HEK293 (cell line): ENCODE data around the gene NCOA7.
A peak's percentile ranks its signal among the peaks of the same experiment; 100 is the strongest.

Experiments
- HOXA7 ChIP-seq: sonication (generic); formaldehyde crosslinking; IDR thresholded peaks from 2 replicates; pipeline ENCODE4 v1.8.1; 2022; ENCODE audit warnings: missing genetic modification reagents, borderline replicate concordance
- KLF7 ChIP-seq: fragments of 450-650 bp; formaldehyde crosslinking; IDR thresholded peaks from 2 replicates; pipeline ENCODE4 v1.5.1; 2016; ENCODE audit warnings: missing biosample characterization, missing genetic modification characterization, borderline replicate concordance
- KLF8 ChIP-seq: fragments of 450-650 bp; formaldehyde crosslinking; IDR thresholded peaks from 2 replicates; pipeline ENCODE4 v1.5.1; 2016; ENCODE audit warnings: missing biosample characterization, missing genetic modification characterization
- ZBTB1 ChIP-seq: fragments of 450-650 bp; formaldehyde crosslinking; IDR thresholded peaks from 2 replicates; pipeline ENCODE4 v1.5.1; 2016; ENCODE audit warnings: missing biosample characterization, missing genetic modification characterization
- ZFP69B ChIP-seq: fragments of 450-650 bp; formaldehyde crosslinking; IDR thresholded peaks from 2 replicates; pipeline ENCODE4 v1.5.1; 2016; ENCODE audit warnings: missing biosample characterization, missing genetic modification characterization
- ZNF138 ChIP-seq: fragments of 450-650 bp; formaldehyde crosslinking; IDR thresholded peaks from 2 replicates; pipeline ENCODE4 v1.5.1; 2016; ENCODE audit warnings: missing biosample characterization, missing genetic modification characterization, borderline replicate concordance
- ZNF175 ChIP-seq: fragments of 450-650 bp; formaldehyde crosslinking; IDR thresholded peaks from 2 replicates; pipeline ENCODE4 v1.5.1; 2016; ENCODE audit warnings: missing biosample characterization, missing genetic modification characterization
- ZNF2 ChIP-seq: fragments of 450-650 bp; formaldehyde crosslinking; IDR thresholded peaks from 2 replicates; pipeline ENCODE4 v1.5.1; 2016; ENCODE audit warnings: missing biosample characterization, missing genetic modification characterization
- ZNF37A ChIP-seq: fragments of 450-650 bp; IDR thresholded peaks from 2 replicates; pipeline ENCODE4 v1.5.1; 2018; ENCODE audit warnings: missing biosample characterization, missing genetic modification characterization
- ZNF416 ChIP-seq: fragments of 450-650 bp; formaldehyde crosslinking; IDR thresholded peaks from 2 replicates; pipeline ENCODE4 v1.5.1; 2016; ENCODE audit warnings: missing biosample characterization, missing genetic modification characterization
- ZNF423 ChIP-seq: fragments of 450-650 bp; formaldehyde crosslinking; IDR thresholded peaks from 2 replicates; pipeline ENCODE4 v1.5.1; 2016; ENCODE audit warnings: missing biosample characterization, missing genetic modification characterization
- ZNF473 ChIP-seq: fragments of 450-650 bp; formaldehyde crosslinking; IDR thresholded peaks from 2 replicates; pipeline ENCODE4 v1.5.1; 2017; ENCODE audit warnings: missing biosample characterization, missing genetic modification characterization
- ZNF514 ChIP-seq: fragments of 450-650 bp; formaldehyde crosslinking; IDR thresholded peaks from 2 replicates; pipeline ENCODE4 v1.5.1; 2016; ENCODE audit warnings: missing biosample characterization, missing genetic modification characterization
- ZNF544 ChIP-seq: fragments of 450-650 bp; formaldehyde crosslinking; IDR thresholded peaks from 2 replicates; pipeline ENCODE4 v1.5.0; 2017; ENCODE audit warnings: missing biosample characterization, missing genetic modification characterization
- ZNF561 ChIP-seq: fragments of 450-650 bp; IDR thresholded peaks from 2 replicates; pipeline ENCODE4 v1.5.1; 2018; ENCODE audit warnings: missing biosample characterization, missing genetic modification characterization, borderline replicate concordance
- ZNF571 ChIP-seq: fragments of 450-650 bp; formaldehyde crosslinking; IDR thresholded peaks from 2 replicates; pipeline ENCODE4 v1.5.0; 2017; ENCODE audit warnings: missing biosample characterization, missing genetic modification characterization
- ZNF623 ChIP-seq: fragments of 450-650 bp; formaldehyde crosslinking; IDR thresholded peaks from 2 replicates; pipeline ENCODE4 v1.5.1; 2016; ENCODE audit warnings: missing biosample characterization, missing genetic modification characterization
- ZNF658 ChIP-seq: fragments of 450-650 bp; formaldehyde crosslinking; IDR thresholded peaks from 2 replicates; pipeline ENCODE4; 2016; ENCODE audit warnings: missing biosample characterization, missing genetic modification characterization
- ZNF76 ChIP-seq: fragments of 450-650 bp; formaldehyde crosslinking; IDR thresholded peaks from 2 replicates; pipeline ENCODE4; 2016; ENCODE audit warnings: low read depth, missing biosample characterization, missing genetic modification characterization, borderline replicate concordance
- ZNF792 ChIP-seq: fragments of 450-650 bp; formaldehyde crosslinking; IDR thresholded peaks from 2 replicates; pipeline ENCODE4 v1.5.1; 2016; ENCODE audit warnings: missing biosample characterization, missing genetic modification characterization
- ZSCAN23 ChIP-seq: fragments of 450-650 bp; formaldehyde crosslinking; IDR thresholded peaks from 2 replicates; pipeline ENCODE4 v1.5.1; 2016; ENCODE audit warnings: missing biosample characterization, missing genetic modification characterization
- TF ChIP-seq, protein P1 (sequence below): fragments of 450-650 bp; IDR thresholded peaks from 2 replicates; pipeline ENCODE4 v1.5.1; 2018; ENCODE audit warnings: missing biosample characterization, missing genetic modification characterization
- TF ChIP-seq, protein P2 (sequence below): fragments of 450-650 bp; formaldehyde crosslinking; IDR thresholded peaks from 2 replicates; pipeline ENCODE4 v1.5.1; 2017; ENCODE audit warnings: missing biosample characterization, missing genetic modification characterization
- TF ChIP-seq, protein P3 (sequence below): fragments of 450-650 bp; formaldehyde crosslinking; IDR thresholded peaks from 2 replicates; pipeline ENCODE4 v1.5.1; 2016; ENCODE audit warnings: missing biosample characterization, missing genetic modification characterization
- TF ChIP-seq, protein P4 (sequence below): fragments of 450-650 bp; formaldehyde crosslinking; IDR thresholded peaks from 2 replicates; pipeline ENCODE4 v1.5.1; 2016; ENCODE audit warnings: missing biosample characterization, missing genetic modification characterization
- TF ChIP-seq, protein P5 (sequence below): fragments of 450-650 bp; formaldehyde crosslinking; IDR thresholded peaks from 2 replicates; pipeline ENCODE4 v1.5.1; 2016; ENCODE audit warnings: missing biosample characterization, missing genetic modification characterization
- TF ChIP-seq, protein P6 (sequence below): fragments of 450-650 bp; formaldehyde crosslinking; conservative IDR thresholded peaks from 2 replicates; pipeline ENCODE4 v1.5.1; 2016; ENCODE audit warnings: low read depth, missing biosample characterization, missing genetic modification characterization

NCOA7 gene

DNA sequence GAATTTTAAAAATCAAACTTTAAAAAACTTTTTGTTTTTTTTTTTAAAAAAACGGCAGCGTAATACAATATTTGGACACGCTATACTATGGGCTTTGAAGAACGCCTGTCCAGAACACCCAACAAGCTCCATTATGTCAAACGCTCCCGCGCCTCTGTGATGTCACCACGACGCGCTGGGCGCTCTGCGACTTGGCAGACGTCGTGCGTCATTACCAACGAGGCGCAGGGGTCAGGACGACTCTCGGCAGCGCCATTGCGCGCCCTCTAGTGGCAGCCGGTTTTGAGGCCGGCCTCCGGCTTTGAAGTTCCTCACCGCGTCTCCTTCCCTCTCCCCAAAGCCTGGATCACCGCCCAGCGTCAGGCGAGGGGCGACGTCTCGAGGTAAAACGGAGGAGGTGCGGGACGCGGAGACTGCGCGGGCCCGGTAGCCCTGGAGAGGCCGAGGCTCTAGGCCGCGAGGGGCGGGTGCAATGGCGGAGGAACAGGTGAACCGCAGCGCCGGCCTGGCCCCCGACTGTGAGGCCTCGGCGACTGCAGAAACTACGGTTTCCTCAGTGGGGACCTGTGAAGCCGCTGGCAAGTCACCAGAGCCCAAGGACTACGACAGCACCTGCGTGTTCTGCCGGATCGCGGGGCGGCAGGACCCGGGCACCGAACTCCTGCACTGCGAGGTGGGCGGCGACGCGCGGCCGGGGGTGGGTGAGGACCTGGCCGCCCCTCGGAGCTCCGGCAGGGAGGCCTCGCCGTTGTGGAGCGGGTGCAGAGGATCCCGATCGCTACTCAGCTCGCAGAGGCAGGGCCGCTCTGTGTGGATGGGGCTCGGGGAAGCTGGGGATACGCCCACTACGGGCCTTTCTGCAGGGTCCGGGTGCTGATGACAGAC lies 166.0 kb downstream of the NCOA7 start, which contains the start of gene HINT3 (continued):
- TF ChIP-seq, protein P1, sequence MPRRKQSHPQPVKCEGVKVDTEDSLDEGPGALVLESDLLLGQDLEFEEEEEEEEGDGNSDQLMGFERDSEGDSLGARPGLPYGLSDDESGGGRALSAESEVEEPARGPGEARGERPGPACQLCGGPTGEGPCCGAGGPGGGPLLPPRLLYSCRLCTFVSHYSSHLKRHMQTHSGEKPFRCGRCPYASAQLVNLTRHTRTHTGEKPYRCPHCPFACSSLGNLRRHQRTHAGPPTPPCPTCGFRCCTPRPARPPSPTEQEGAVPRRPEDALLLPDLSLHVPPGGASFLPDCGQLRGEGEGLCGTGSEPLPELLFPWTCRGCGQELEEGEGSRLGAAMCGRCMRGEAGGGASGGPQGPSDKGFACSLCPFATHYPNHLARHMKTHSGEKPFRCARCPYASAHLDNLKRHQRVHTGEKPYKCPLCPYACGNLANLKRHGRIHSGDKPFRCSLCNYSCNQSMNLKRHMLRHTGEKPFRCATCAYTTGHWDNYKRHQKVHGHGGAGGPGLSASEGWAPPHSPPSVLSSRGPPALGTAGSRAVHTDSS (tag by site-specific recombination): no peak
- peak; percentile 79; the same call in 1 of the 2 replicates for TF ChIP-seq KLF8 (tag by site-specific recombination)
- TF ChIP-seq ZNF658: no peak
- no peak for TF ChIP-seq ZNF473 (tag by site-specific recombination)
- TF ChIP-seq, protein P2, sequence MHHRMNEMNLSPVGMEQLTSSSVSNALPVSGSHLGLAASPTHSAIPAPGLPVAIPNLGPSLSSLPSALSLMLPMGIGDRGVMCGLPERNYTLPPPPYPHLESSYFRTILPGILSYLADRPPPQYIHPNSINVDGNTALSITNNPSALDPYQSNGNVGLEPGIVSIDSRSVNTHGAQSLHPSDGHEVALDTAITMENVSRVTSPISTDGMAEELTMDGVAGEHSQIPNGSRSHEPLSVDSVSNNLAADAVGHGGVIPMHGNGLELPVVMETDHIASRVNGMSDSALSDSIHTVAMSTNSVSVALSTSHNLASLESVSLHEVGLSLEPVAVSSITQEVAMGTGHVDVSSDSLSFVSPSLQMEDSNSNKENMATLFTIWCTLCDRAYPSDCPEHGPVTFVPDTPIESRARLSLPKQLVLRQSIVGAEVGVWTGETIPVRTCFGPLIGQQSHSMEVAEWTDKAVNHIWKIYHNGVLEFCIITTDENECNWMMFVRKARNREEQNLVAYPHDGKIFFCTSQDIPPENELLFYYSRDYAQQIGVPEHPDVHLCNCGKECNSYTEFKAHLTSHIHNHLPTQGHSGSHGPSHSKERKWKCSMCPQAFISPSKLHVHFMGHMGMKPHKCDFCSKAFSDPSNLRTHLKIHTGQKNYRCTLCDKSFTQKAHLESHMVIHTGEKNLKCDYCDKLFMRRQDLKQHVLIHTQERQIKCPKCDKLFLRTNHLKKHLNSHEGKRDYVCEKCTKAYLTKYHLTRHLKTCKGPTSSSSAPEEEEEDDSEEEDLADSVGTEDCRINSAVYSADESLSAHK: peak; percentile 76
- TF ChIP-seq, protein P3, sequence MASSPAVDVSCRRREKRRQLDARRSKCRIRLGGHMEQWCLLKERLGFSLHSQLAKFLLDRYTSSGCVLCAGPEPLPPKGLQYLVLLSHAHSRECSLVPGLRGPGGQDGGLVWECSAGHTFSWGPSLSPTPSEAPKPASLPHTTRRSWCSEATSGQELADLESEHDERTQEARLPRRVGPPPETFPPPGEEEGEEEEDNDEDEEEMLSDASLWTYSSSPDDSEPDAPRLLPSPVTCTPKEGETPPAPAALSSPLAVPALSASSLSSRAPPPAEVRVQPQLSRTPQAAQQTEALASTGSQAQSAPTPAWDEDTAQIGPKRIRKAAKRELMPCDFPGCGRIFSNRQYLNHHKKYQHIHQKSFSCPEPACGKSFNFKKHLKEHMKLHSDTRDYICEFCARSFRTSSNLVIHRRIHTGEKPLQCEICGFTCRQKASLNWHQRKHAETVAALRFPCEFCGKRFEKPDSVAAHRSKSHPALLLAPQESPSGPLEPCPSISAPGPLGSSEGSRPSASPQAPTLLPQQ: peak; percentile 87
- TF ChIP-seq KLF7: peak; percentile 51
- TF ChIP-seq ZFP69B (tag by site-specific recombination): peak; percentile 85
- TF ChIP-seq HOXA7 (CRISPR knock-in tag): no peak
- no peak for TF ChIP-seq ZNF175 (tag by site-specific recombination)
- TF ChIP-seq, protein P4, sequence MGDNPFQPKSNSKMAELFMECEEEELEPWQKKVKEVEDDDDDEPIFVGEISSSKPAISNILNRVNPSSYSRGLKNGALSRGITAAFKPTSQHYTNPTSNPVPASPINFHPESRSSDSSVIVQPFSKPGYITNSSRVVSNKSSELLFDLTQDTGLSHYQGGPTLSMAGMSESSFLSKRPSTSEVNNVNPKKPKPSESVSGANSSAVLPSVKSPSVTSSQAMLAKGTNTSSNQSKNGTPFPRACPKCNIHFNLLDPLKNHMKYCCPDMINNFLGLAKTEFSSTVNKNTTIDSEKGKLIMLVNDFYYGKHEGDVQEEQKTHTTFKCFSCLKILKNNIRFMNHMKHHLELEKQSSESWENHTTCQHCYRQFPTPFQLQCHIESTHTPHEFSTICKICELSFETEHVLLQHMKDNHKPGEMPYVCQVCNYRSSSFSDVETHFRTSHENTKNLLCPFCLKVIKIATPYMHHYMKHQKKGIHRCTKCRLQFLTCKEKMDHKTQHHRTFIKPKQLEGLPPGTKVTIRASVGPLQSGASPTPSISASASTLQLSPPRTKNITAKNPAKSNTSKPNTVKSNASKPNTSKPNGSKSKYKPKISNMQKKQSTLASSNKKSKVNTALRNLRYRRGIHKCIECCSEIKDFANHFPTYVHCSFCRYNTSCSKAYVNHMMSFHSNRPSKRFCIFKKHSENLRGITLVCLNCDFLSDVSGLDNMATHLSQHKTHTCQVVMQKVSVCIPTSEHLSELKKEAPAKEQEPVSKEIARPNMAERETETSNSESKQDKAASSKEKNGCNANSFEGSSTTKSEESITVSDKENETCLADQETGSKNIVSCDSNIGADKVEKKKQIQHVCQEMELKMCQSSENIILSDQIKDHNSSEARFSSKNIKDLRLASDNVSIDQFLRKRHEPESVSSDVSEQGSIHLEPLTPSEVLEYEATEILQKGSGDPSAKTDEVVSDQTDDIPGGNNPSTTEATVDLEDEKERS (tag by site-specific recombination): no peak
- peak; percentile 20 for TF ChIP-seq ZNF623 (tag by site-specific recombination)
- TF ChIP-seq, protein P5, sequence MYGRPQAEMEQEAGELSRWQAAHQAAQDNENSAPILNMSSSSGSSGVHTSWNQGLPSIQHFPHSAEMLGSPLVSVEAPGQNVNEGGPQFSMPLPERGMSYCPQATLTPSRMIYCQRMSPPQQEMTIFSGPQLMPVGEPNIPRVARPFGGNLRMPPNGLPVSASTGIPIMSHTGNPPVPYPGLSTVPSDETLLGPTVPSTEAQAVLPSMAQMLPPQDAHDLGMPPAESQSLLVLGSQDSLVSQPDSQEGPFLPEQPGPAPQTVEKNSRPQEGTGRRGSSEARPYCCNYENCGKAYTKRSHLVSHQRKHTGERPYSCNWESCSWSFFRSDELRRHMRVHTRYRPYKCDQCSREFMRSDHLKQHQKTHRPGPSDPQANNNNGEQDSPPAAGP (tag by site-specific recombination): peak; percentile 82
- no peak for TF ChIP-seq ZNF416 (tag by site-specific recombination)
- TF ChIP-seq ZNF561 (tag by site-specific recombination): peak; percentile 95
- no peak for TF ChIP-seq ZNF514 (tag by site-specific recombination)
- TF ChIP-seq ZNF37A (tag by site-specific recombination): no peak
- TF ChIP-seq ZNF571 (tag by site-specific recombination): no peak
- TF ChIP-seq, protein P6, sequence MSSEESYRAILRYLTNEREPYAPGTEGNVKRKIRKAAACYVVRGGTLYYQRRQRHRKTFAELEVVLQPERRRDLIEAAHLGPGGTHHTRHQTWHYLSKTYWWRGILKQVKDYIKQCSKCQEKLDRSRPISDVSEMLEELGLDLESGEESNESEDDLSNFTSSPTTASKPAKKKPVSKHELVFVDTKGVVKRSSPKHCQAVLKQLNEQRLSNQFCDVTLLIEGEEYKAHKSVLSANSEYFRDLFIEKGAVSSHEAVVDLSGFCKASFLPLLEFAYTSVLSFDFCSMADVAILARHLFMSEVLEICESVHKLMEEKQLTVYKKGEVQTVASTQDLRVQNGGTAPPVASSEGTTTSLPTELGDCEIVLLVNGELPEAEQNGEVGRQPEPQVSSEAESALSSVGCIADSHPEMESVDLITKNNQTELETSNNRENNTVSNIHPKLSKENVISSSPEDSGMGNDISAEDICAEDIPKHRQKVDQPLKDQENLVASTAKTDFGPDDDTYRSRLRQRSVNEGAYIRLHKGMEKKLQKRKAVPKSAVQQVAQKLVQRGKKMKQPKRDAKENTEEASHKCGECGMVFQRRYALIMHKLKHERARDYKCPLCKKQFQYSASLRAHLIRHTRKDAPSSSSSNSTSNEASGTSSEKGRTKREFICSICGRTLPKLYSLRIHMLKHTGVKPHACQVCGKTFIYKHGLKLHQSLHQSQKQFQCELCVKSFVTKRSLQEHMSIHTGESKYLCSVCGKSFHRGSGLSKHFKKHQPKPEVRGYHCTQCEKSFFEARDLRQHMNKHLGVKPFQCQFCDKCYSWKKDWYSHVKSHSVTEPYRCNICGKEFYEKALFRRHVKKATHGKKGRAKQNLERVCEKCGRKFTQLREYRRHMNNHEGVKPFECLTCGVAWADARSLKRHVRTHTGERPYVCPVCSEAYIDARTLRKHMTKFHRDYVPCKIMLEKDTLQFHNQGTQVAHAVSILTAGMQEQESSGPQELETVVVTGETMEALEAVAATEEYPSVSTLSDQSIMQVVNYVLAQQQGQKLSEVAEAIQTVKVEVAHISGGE (tag by site-specific recombination): peak; percentile 45; the same call in 1 of the 2 replicates
- no peak for TF ChIP-seq ZSCAN23 (tag by site-specific recombination)
- TF ChIP-seq ZBTB1 (tag by site-specific recombination): no peak
- TF ChIP-seq ZNF423: 0 out of 2 replicates have a peak, but pooled peaks have one; percentile 12
- no peak for TF ChIP-seq ZNF138 (tag by site-specific recombination)
- peak; percentile 98 for TF ChIP-seq ZNF2 (tag by site-specific recombination)
- TF ChIP-seq ZNF792: no peak; the same call in 1 of the 2 replicates
- peak; percentile 55 for TF ChIP-seq ZNF76 (tag by site-specific recombination)
- TF ChIP-seq ZNF544 (tag by site-specific recombination): no peak
